Measurements from ENCODE around the gene WDR5. TPM values are rescaled to one million over a fixed set of nuclear protein-coding genes. Genes with fewer than 3 reads are reported as not detected.

Gene WDR5
- total RNA-seq, 2 donors from 2014 or later, result 18.3 to 18.4 TPM

DNA sequence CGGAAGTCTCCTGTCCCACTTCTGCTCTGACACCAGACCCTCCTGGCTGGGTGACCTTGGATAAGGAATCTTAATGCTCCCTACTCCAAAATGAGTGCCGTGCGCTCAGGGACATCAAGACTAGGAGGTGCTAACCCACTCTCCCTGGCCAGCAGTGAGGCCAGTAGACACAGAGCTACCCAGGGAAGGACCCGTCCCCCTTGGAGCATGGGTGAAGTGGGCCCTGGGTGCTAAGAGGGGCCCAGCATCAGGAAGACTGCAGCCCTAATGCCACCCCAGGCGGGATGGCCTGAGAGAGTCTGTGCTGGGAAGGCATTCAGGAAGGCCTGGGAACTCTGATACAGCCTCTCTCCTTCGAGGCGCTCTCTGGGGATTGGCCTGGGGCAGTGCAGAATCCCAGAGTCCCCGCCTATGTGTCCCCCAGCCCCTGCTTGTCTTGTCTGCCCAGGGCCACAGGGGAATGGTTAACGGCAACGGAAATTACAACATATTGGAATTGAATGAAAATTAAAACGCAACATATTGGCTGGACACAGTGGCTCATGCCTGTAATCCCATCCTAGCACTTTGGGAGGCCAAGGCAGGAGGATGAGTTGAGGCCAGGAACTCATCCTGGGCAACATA is 58.1 kb downstream of the WDR5 start:
- Mint-ChIP-seq H3K27ac (no peak overlapping the region), H3K4me3 (no peak overlapping the region), H3K4me1 (peaks cover 30% of the 10 kb centered on the region), H3K36me3 (ENCODE audit: low read depth) (peaks cover 2% of the 10 kb centered on the region), H3K27me3 (no peaks in the 10 kb centered on the region)
- ATAC-seq (no peak), DNase-seq (no peak)
- no peaks in the 10 kb centered on the region for H3K9me3 ChIP-seq (ENCODE audit: control insufficient read depth, low read length, poor library complexity, severe bottlenecking)

DNA sequence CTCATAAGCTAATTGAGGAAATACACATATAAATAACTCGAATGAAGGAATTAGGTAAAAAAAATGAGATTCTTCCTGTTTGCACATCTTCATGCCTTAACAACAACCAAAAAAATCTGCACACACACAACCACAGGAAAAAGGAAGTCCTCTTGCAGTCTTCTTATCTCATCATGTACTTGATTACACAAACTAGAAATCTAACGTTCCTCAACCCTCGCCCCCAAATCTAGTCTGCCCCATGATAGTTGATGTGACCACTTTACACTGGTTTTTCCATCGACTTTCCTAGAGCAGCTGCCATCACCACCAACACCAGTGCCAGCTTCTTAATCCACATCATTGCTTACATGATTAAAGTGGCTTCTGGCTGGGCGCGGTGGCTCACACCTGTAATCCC is 59.7 kb downstream of the WDR5 start:
- H3K4me1 Mint-ChIP-seq, result peaks cover 24% of the 10 kb centered on the region
- H3K9me3 ChIP-seq (ENCODE audit: control insufficient read depth, low read length, poor library complexity, severe bottlenecking), result no peaks in the 10 kb centered on the region
- ATAC-seq (no peak), DNase-seq (no peak)
- peak overlapping the region; percentile 56 for H3K4me3 Mint-ChIP-seq
- H3K27ac Mint-ChIP-seq, result peak overlapping the region; percentile 3
- peaks cover 2% of the 10 kb centered on the region for H3K36me3 Mint-ChIP-seq (ENCODE audit: low read depth)
- no peaks in the 10 kb centered on the region for H3K27me3 Mint-ChIP-seq

- Mint-ChIP-seq H3K36me3 (ENCODE audit: low read depth) (no peaks in the 10 kb centered on the region), H3K27ac (peak overlapping the region; percentile 3), H3K4me1 (peaks cover 20% of the 10 kb centered on the region), H3K27me3 (no peaks in the 10 kb centered on the region), H3K4me3 (no peak overlapping the region)
- no peaks in the 10 kb centered on the region for H3K9me3 ChIP-seq (ENCODE audit: control insufficient read depth, low read length, poor library complexity, severe bottlenecking)
- DNase-seq (no peak), ATAC-seq (no peak)
These were observed 61.0 kb downstream of the WDR5 start for GRCh38 chr9:134196911-134197310.

DNA sequence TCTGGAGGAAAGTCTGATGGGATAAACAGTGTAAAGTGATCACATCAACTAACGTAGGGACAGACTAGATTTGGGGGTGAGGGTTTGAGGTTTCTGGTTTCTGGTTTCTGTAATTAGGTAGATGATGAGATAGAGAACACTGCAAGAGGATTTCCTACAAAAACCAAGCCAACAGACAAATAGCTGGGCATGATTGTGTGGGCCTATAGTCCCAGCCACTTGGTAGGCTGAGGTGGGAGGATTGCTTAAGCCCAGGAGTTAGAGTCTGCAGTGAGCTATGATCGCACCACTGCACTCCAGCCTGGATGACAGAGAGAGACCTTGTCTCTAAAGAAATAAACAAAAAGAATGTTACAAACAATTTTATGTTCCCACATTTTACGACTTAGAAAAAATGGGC is 62.9 kb downstream of the WDR5 start:
- ATAC-seq, result no peak
- Mint-ChIP-seq H3K4me3 (no peak overlapping the region), H3K36me3 (ENCODE audit: low read depth) (no peaks in the 10 kb centered on the region)

GRCh38 chr9:134200730-134201129 is 64.8 kb downstream of the WDR5 start:
- DNase-seq (no peak), ATAC-seq (no peak)
- H3K27me3 Mint-ChIP-seq, result no peaks in the 10 kb centered on the region
- no peak overlapping the region for H3K27ac Mint-ChIP-seq
- no peaks in the 10 kb centered on the region for H3K36me3 Mint-ChIP-seq (ENCODE audit: low read depth)
- H3K9me3 ChIP-seq (ENCODE audit: control insufficient read depth, low read length, poor library complexity, severe bottlenecking), result no peaks in the 10 kb centered on the region
- H3K4me3 Mint-ChIP-seq, result no peak overlapping the region
- peaks cover 13% of the 10 kb centered on the region for H3K4me1 Mint-ChIP-seq

More for the DNA sequence above, 62.9 kb downstream of the WDR5 start:
- Mint-ChIP-seq H3K27ac (peak overlapping the region; percentile 41), H3K4me1 (peaks cover 18% of the 10 kb centered on the region), H3K27me3 (no peaks in the 10 kb centered on the region)
- H3K9me3 ChIP-seq (ENCODE audit: control insufficient read depth, low read length, poor library complexity, severe bottlenecking), result no peaks in the 10 kb centered on the region
- DNase-seq, result no peak

DNA sequence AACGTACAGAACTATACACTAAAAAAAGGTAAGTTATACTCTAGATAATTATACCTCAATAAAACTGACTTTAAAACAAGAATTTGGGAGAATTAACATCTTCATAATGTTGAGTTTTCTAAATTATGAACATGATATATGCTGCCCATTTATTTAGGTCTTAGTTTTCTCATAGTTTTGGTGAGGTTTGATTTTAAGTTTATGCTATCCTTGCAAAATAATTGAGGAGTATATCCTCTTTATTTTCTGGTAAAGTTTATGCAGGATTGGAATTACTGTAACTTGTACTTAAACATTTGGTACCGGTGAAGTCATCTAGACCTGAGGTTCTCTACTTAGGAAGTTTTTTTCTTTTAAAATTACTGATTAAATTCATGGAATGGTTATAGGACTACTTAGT is 67.3 kb downstream of the WDR5 start:
- DNase-seq, result no peak
- H3K27ac Mint-ChIP-seq, result no peak overlapping the region
- H3K4me3 Mint-ChIP-seq, result no peak overlapping the region
- H3K4me1 Mint-ChIP-seq, result peaks cover 5% of the 10 kb centered on the region
- no peak for ATAC-seq
- no peaks in the 10 kb centered on the region for H3K27me3 Mint-ChIP-seq
- no peaks in the 10 kb centered on the region for H3K9me3 ChIP-seq (ENCODE audit: control insufficient read depth, low read length, poor library complexity, severe bottlenecking)
- H3K36me3 Mint-ChIP-seq (ENCODE audit: low read depth), result no peaks in the 10 kb centered on the region

GRCh38 chr9:134204041-134204440 is 68.2 kb downstream of the WDR5 start:
- Mint-ChIP-seq H3K36me3 (ENCODE audit: low read depth) (no peaks in the 10 kb centered on the region), H3K4me3 (no peak overlapping the region), H3K27me3 (no peaks in the 10 kb centered on the region), H3K4me1 (no peaks in the 10 kb centered on the region), H3K27ac (no peak overlapping the region)
- ATAC-seq (no peak), DNase-seq (no peak)
- H3K9me3 ChIP-seq (ENCODE audit: control insufficient read depth, low read length, poor library complexity, severe bottlenecking), result no peaks in the 10 kb centered on the region

- DNase-seq (no peak), ATAC-seq (no peak)
- Mint-ChIP-seq H3K27ac (no peak overlapping the region), H3K4me1 (no peaks in the 10 kb centered on the region), H3K36me3 (ENCODE audit: low read depth) (no peaks in the 10 kb centered on the region), H3K27me3 (no peaks in the 10 kb centered on the region), H3K4me3 (peak overlapping the region; percentile 22)
- no peaks in the 10 kb centered on the region for H3K9me3 ChIP-seq (ENCODE audit: control insufficient read depth, low read length, poor library complexity, severe bottlenecking)
These were observed 69.2 kb downstream of the WDR5 start for GRCh38 chr9:134204991-134205578.

DNA sequence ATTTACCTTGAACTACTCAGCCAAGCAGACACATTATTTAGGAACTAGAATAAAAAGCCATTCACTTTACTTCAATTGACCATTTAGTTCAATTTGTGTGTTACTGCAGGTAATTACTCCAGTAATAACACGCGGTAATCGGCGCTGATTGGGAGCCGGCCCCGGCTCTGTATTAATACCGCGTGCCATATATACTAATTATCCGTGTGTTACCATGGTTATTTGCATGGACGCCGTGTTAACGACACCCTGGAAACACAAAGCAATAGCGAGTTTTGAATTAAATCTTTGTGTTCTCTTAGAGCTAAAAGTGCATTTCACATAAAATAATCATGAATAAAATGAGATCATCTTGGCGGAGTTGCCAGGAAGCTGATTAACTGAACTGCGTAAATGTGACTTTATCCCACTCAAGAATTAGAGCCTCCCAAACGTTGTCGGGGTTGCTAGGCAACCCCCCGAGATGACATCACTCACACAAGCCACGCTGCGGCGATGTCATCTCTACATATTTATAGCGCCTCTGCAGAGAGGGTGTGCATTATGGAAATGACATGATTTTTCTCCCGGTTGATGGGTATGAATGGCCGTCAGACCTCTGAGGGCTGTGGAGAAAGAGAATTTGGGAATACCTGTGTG is 69.9 kb downstream of the WDR5 start:
- DNase-seq (no peak), ATAC-seq (no peak)
- Mint-ChIP-seq H3K36me3 (ENCODE audit: low read depth) (no peaks in the 10 kb centered on the region), H3K4me3 (no peak overlapping the region), H3K27me3 (no peaks in the 10 kb centered on the region), H3K27ac (no peak overlapping the region), H3K4me1 (no peaks in the 10 kb centered on the region)
- no peaks in the 10 kb centered on the region for H3K9me3 ChIP-seq (ENCODE audit: control insufficient read depth, low read length, poor library complexity, severe bottlenecking)

DNA sequence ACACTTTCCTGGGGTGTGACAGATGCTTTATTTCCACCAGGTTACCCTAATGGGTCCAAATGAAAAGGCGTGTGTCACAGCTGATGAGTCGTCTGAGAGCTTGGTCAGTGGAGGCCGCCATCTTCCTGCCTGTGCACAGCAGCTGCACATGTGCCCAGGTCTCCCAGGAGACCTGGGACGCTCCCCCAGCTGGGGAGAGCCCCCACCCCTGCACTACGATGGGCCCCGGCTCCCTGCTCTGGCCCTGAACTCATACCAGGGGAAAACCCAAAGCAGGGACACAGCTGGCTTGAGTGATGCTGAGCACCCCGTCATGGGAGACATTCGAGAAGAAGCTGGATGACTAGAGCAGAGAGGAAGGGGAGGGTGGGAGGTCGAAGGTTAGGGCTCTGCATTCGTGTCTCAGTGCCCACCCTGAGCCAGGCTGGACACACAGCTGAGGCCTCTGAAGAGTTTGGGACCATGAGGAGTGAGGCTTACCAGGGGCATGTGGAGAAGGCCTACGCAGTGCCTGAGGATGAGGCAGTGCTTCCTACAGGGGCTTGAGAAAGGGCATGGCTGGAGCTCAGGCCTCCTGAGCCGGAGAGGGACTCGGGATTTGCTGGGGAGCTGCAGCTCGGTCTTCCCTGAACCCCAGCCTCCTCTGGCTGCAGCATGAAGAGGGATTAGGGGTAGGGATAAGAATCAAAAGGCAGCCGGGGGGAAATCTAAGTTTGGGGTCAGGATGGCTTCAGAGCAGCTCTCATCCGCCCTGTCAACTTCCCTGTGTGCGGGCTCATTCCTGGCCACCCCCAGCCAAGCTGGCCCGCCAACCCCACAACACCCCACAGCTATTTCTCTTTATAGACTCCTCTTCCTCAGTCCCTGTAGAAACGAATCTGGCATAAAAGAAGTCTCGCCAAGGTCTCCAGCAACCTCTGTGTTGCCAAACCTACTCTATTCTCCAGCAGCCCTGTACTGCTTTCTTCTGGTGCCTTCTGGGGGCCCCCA is 70.7 kb downstream of the WDR5 start:
- H3K27me3 Mint-ChIP-seq, result no peaks in the 10 kb centered on the region
- H3K36me3 Mint-ChIP-seq (ENCODE audit: low read depth), result no peaks in the 10 kb centered on the region
- H3K9me3 ChIP-seq (ENCODE audit: control insufficient read depth, low read length, poor library complexity, severe bottlenecking), result no peaks in the 10 kb centered on the region
- H3K27ac Mint-ChIP-seq, result no peak overlapping the region
- no peak for DNase-seq
- H3K4me3 Mint-ChIP-seq, result no peak overlapping the region
- no peaks in the 10 kb centered on the region for H3K4me1 Mint-ChIP-seq
- no peak for ATAC-seq

GRCh38 chr9:134208310-134208841 is 72.5 kb downstream of the WDR5 start:
- Mint-ChIP-seq H3K27ac (peak overlapping the region; percentile 37), H3K27me3 (no peaks in the 10 kb centered on the region), H3K36me3 (ENCODE audit: low read depth) (no peaks in the 10 kb centered on the region), H3K4me1 (no peaks in the 10 kb centered on the region), H3K4me3 (no peak overlapping the region)
- H3K9me3 ChIP-seq (ENCODE audit: control insufficient read depth, low read length, poor library complexity, severe bottlenecking), result no peaks in the 10 kb centered on the region
- DNase-seq, result no peak
- ATAC-seq, result no peak

GRCh38 chr9:134208981-134209725 is 73.3 kb downstream of the WDR5 start:
- no peak for DNase-seq
- Mint-ChIP-seq H3K4me1 (no peaks in the 10 kb centered on the region), H3K4me3 (no peak overlapping the region), H3K36me3 (ENCODE audit: low read depth) (no peaks in the 10 kb centered on the region), H3K27me3 (no peaks in the 10 kb centered on the region), H3K27ac (no peak overlapping the region)
- no peaks in the 10 kb centered on the region for H3K9me3 ChIP-seq (ENCODE audit: control insufficient read depth, low read length, poor library complexity, severe bottlenecking)
- ATAC-seq, result no peak

Measured in T-helper 17 cell (primary cell).